ENCODE results near the gene TUB. TPM values are rescaled to one million over a fixed set of nuclear protein-coding genes. Genes with fewer than 3 reads are reported as not detected.

TUB gene
- polyA plus RNA-seq, 1 of the 3 experiments (the other 2 are of a cell fraction): 11.3 TPM

DNA sequence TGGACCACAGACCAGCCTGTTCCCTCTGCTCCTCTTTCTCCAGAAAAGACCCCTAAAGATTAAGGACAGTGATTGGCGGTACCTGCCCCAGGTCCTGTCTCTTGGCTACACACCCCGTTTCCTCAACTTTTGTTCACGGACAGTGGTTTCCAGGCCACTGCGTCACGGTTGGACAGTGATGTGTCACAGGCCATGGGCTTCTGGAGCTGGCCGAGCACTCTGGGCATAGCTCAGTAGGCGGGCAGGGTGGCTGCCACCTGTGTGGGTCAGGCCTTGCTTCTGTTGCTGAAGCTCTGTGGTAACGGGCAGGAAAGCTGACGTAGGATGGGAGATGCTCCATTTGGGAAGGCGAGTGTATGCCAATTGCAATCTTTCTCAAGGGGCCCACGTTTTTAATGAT lies 13.6 kb downstream of the TUB start:
- ChIA-PET CTCF (interaction anchor here (1.0 to 26.8 kb wide), 6 partner anchors 9 to 87 kb away, joined by 4 to 620 read pairs (median 59); partner anchors contain the start of gene TUB), POLR2A (interaction anchor here (0.9 kb wide), 1 partner anchor 61 kb away, joined by 3 read pairs; no protein-coding TSS in a partner anchor)
- H3K79me2 ChIP-seq (ENCODE audit: insufficient read depth): no peaks in the 10 kb centered on the region
- WGBS (ENCODE audit: low lambda C conversion rate): 93% methylated on average over 10 of the region's 11 CpGs
- no peaks in the 10 kb centered on the region for H3K9me2 ChIP-seq
- no peak overlapping the region for H3K4me2 ChIP-seq
- H2AFZ ChIP-seq (ENCODE audit: low read depth): no peak overlapping the region
- peaks cover 9% of the 10 kb centered on the region for H3F3A ChIP-seq (replicated peaks; ENCODE audit: insufficient read depth)
- H3K27me3 ChIP-seq (ENCODE audit: insufficient read depth): no peaks in the 10 kb centered on the region
- H3K9me3 ChIP-seq: no peaks in the 10 kb centered on the region
- H3K36me3 ChIP-seq (replicated peaks in 1 of 2; ENCODE audit: control insufficient read depth in 1 of 2, insufficient read depth in 2 of 2, low read length in 1 of 2): peaks cover 0 to 54% of the 10 kb centered on the region in 2 experiments
- peaks cover 7% of the 10 kb centered on the region for H4K20me1 ChIP-seq (ENCODE audit: insufficient read depth)
- H3K4me3 ChIP-seq (ENCODE audit: low read depth in 2 of 2, low read length in 1 of 2): no peak overlapping the region
- H3K4me1 ChIP-seq (ENCODE audit: control insufficient read depth in 1 of 2, insufficient read depth in 2 of 2, low read depth in 1 of 2, low read length in 1 of 2): peaks cover 6 to 29% of the 10 kb centered on the region in 2 experiments; a peak in 3 of 4 replicates
- no peak for TF ChIP-seq RAD21 (IDR thresholded peaks at IDR 0.05; ENCODE audit: low read length)
- no peak for TF ChIP-seq JUND (IDR thresholded peaks at IDR 0.05)
- no peak for TF ChIP-seq CHD2 (IDR thresholded peaks at IDR 0.05; ENCODE audit: low read length, partially characterized antibody)
- TF ChIP-seq RFX5 (IDR thresholded peaks at IDR 0.05; ENCODE audit: low read length): no peak
- TF ChIP-seq GABPA (IDR thresholded peaks at IDR 0.05; ENCODE audit: low read depth): no peak
- no peak for TF ChIP-seq EZH2phosphoT487 (IDR thresholded peaks at IDR 0.05; ENCODE audit: borderline replicate concordance, low read depth)
- no peak for TF ChIP-seq SMC3 (IDR thresholded peaks at IDR 0.05; ENCODE audit: low read depth, low read length)
- no peak for TF ChIP-seq FOXM1 (IDR thresholded peaks at IDR 0.05; ENCODE audit: low read depth)
- no peak for TF ChIP-seq RXRA (IDR thresholded peaks at IDR 0.05; ENCODE audit: borderline replicate concordance, low read depth)
- TF ChIP-seq, protein P1, sequence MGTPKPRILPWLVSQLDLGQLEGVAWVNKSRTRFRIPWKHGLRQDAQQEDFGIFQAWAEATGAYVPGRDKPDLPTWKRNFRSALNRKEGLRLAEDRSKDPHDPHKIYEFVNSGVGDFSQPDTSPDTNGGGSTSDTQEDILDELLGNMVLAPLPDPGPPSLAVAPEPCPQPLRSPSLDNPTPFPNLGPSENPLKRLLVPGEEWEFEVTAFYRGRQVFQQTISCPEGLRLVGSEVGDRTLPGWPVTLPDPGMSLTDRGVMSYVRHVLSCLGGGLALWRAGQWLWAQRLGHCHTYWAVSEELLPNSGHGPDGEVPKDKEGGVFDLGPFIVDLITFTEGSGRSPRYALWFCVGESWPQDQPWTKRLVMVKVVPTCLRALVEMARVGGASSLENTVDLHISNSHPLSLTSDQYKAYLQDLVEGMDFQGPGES (IDR thresholded peaks at IDR 0.05; ENCODE audit: low read depth, low read length): no peak
- no peak overlapping the region for H3K27ac ChIP-seq (ENCODE audit: low read depth in 2 of 2, low read length in 1 of 2)
- no peak overlapping the region for H3K9ac ChIP-seq
- DNase-seq: no peak

DNA sequence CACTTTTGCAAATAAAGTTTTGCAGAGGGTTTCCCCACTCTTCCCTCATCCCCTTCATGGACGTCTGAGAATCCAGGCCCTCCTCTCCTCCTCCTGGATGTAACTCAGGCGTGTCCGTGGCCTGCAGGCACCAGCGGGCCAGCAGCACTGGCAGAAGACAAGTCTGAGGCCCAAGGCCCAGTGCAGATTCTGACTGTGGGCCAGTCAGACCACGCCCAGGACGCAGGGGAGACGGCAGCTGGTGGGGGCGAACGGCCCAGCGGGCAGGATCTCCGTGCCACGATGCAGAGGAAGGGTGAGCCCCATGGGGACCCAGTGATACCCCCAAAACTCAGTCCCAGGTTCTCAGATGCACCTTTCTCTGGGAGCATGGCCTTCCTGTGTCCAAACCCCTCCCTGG lies 14.4 kb downstream of the TUB start:
- DNase-seq: no peak
- CTCF ChIA-PET: interaction anchor here (1.0 to 26.8 kb wide), 5 partner anchors 8 to 88 kb away, joined by 3 to 620 read pairs (median 7); no protein-coding TSS in a partner anchor
- Histone ChIP-seq H3K79me2 (ENCODE audit: insufficient read depth) (no peaks in the 10 kb centered on the region), H3K27ac (ENCODE audit: low read depth in 2 of 2, low read length in 1 of 2) (no peak overlapping the region; a peak in 1 of 4 replicates), H3K4me3 (ENCODE audit: low read depth in 2 of 2, low read length in 1 of 2) (no peak overlapping the region), H3K4me2 (no peak overlapping the region), H3K9me3 (no peaks in the 10 kb centered on the region), H3K36me3 (replicated peaks in 1 of 2; ENCODE audit: control insufficient read depth in 1 of 2, insufficient read depth in 2 of 2, low read length in 1 of 2) (peaks cover 0 to 61% of the 10 kb centered on the region in 2 experiments), H4K20me1 (ENCODE audit: insufficient read depth) (peaks cover 7% of the 10 kb centered on the region), H3F3A (replicated peaks; ENCODE audit: insufficient read depth) (peaks cover 9% of the 10 kb centered on the region), H2AFZ (ENCODE audit: low read depth) (no peak overlapping the region), H3K9ac (no peak overlapping the region), H3K4me1 (ENCODE audit: control insufficient read depth in 1 of 2, insufficient read depth in 2 of 2, low read depth in 1 of 2, low read length in 1 of 2) (peaks cover 6 to 22% of the 10 kb centered on the region in 2 experiments; a peak in 3 of 4 replicates), H3K27me3 (ENCODE audit: insufficient read depth) (no peaks in the 10 kb centered on the region), H3K9me2 (no peaks in the 10 kb centered on the region)
- 100% methylated on average over 3 of the region's 12 CpGs for WGBS (ENCODE audit: low lambda C conversion rate)
- TF ChIP-seq RAD21 (IDR thresholded peaks at IDR 0.05; ENCODE audit: low read length): no peak
- no peak for TF ChIP-seq USF2 (IDR thresholded peaks at IDR 0.05; ENCODE audit: borderline replicate concordance, low read depth, low read length)
- TF ChIP-seq PBX3 (IDR thresholded peaks at IDR 0.05): no peak
- TF ChIP-seq RFX5 (IDR thresholded peaks at IDR 0.05; ENCODE audit: low read length): no peak
- no peak for TF ChIP-seq TCF12 (IDR thresholded peaks at IDR 0.05)
- TF ChIP-seq, protein P2, sequence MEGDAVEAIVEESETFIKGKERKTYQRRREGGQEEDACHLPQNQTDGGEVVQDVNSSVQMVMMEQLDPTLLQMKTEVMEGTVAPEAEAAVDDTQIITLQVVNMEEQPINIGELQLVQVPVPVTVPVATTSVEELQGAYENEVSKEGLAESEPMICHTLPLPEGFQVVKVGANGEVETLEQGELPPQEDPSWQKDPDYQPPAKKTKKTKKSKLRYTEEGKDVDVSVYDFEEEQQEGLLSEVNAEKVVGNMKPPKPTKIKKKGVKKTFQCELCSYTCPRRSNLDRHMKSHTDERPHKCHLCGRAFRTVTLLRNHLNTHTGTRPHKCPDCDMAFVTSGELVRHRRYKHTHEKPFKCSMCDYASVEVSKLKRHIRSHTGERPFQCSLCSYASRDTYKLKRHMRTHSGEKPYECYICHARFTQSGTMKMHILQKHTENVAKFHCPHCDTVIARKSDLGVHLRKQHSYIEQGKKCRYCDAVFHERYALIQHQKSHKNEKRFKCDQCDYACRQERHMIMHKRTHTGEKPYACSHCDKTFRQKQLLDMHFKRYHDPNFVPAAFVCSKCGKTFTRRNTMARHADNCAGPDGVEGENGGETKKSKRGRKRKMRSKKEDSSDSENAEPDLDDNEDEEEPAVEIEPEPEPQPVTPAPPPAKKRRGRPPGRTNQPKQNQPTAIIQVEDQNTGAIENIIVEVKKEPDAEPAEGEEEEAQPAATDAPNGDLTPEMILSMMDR (IDR thresholded peaks at IDR 0.05): no peak
- TF ChIP-seq, protein P3, sequence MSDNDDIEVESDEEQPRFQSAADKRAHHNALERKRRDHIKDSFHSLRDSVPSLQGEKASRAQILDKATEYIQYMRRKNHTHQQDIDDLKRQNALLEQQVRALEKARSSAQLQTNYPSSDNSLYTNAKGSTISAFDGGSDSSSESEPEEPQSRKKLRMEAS (IDR thresholded peaks at IDR 0.05; ENCODE audit: low read depth): no peak
- no peak for TF ChIP-seq ZBTB33 (IDR thresholded peaks at IDR 0.05; ENCODE audit: borderline replicate concordance, low read depth)
- TF ChIP-seq SIN3A (IDR thresholded peaks at IDR 0.05; ENCODE audit: borderline replicate concordance, low read depth, low read length): no peak
- no peak for TF ChIP-seq NFIC (IDR thresholded peaks at IDR 0.05; ENCODE audit: borderline replicate concordance)
- no peak for TF ChIP-seq ELF1 (IDR thresholded peaks at IDR 0.05)
- POLR2A ChIA-PET: interaction anchor here (0.9 kb wide), 1 partner anchor 62 kb away, joined by 3 read pairs; no protein-coding TSS in a partner anchor

All from SK-N-SH (cell line).